Spleen (tissue), 7 donors: ENCODE data around the gene MYRF.

Source experiments
- POLR2AphosphoS5 ChIP-seq, 3 donors: sonication (generic); formaldehyde crosslinking; IDR thresholded peaks; one replicate each; pipeline ENCODE4 v1.5.1; 2017; ENCODE audit warnings: antibody characterized with exemption in 3 of 3
- TF ChIP-seq, protein P1 (sequence below), 11 experiments: fragments of 200-600 bp in 7 of 11; fragments of 450-650 bp in 4 of 11; sonication (generic) in 4 of 11; IDR thresholded peaks in 8 of 11; conservative IDR thresholded peaks in 3 of 11; 1 replicate in 7 of 11; 2 replicates in 4 of 11; pipeline versions ENCODE4 v1.4.0 to v1.8.0; 2016 to 2021; ENCODE audit warnings: antibody characterized with exemption in 11 of 11, inconsistent platforms in 4 of 11, mild to moderate bottlenecking in 1 of 11
- donor health status: DM: no; HTN: no; CAD: no; lungs with moderate emphysema.
- donor health status: DM: no; HTN: no; CAD: no.
- donor health status: DM: no; HTN: no; CAD: no.

- TF ChIP-seq, protein P1, sequence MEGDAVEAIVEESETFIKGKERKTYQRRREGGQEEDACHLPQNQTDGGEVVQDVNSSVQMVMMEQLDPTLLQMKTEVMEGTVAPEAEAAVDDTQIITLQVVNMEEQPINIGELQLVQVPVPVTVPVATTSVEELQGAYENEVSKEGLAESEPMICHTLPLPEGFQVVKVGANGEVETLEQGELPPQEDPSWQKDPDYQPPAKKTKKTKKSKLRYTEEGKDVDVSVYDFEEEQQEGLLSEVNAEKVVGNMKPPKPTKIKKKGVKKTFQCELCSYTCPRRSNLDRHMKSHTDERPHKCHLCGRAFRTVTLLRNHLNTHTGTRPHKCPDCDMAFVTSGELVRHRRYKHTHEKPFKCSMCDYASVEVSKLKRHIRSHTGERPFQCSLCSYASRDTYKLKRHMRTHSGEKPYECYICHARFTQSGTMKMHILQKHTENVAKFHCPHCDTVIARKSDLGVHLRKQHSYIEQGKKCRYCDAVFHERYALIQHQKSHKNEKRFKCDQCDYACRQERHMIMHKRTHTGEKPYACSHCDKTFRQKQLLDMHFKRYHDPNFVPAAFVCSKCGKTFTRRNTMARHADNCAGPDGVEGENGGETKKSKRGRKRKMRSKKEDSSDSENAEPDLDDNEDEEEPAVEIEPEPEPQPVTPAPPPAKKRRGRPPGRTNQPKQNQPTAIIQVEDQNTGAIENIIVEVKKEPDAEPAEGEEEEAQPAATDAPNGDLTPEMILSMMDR (IDR thresholded peaks at IDR 0.05 in 8 of 11, conservative IDR thresholded peaks at IDR 0.05 in 3 of 11): peak in 2 of 11 experiments; percentile 21 to 32
- TF ChIP-seq POLR2AphosphoS5 (IDR thresholded peaks at IDR 0.05): no peak
These were observed 4.5 kb upstream of the MYRF start for GRCh38 chr11:61747967-61748285.
